HG03097 (cell line): ENCODE measurements around the gene ZNF746.

Experiments
- ATAC-seq: cut with Tn5 transposase; IDR thresholded peaks from one replicate; pipeline ENCODE4 v1.9.1; 2021; ENCODE audit not compliant: unreplicated experiment, low FRiP score

ZNF746 gene

GRCh38 chr7:149431486-149432120, 66.0 kb downstream of the ZNF746 start:
- ATAC-seq: no peak

- no peak for ATAC-seq
Measured at GRCh38 chr7:149430192-149430591, 67.4 kb downstream of the ZNF746 start.

- ATAC-seq: no peak
Measured at GRCh38 chr7:149427893-149428292, 69.7 kb downstream of the ZNF746 start.

GRCh38 chr7:149427096-149427680, 70.4 kb downstream of the ZNF746 start:
- ATAC-seq: no peak

- ATAC-seq: no peak
Measured at GRCh38 chr7:149423449-149424110, 74.0 kb downstream of the ZNF746 start.

GRCh38 chr7:149422914-149423301, 74.7 kb downstream of the ZNF746 start:
- no peak for ATAC-seq
